Endothelial cell of umbilical vein (primary cell): ENCODE data around the gene LMAN2. TPM values are rescaled to one million over a fixed set of nuclear protein-coding genes. Genes with fewer than 3 reads are reported as not detected.

Experiments
- BruUV-seq: library from RNA; stranded (reverse); fragments of 400-500 nt; replicated peaks from 2 replicates; lab custom pipeline; 2021; lab: Mats Ljungman, UMichigan
- CTCF ChIA-PET: fragments of 300-600, 350-600 bp; sonication (Branson Sonifier 250); formaldehyde crosslinking; loops from one replicate; lab custom pipeline; 2021; ENCODE audit warnings: antibody characterized with exemption, inconsistent platforms; lab: Charles Lee
- POLR2A ChIA-PET: fragments of 300-600, 350-600 bp; sonication (Branson Sonifier 250); formaldehyde crosslinking; loops from one replicate; lab custom pipeline; 2021; ENCODE audit warnings: antibody characterized with exemption, inconsistent platforms; lab: Charles Lee
- DNase-seq: peaks from one replicate; pipeline ENCODE4 v3.0.0-alpha.2; 2011; ENCODE audit warnings: low read depth, low spot score
- FAIRE-seq: peaks from 2 replicates; lab custom pipeline; 2011; peaks lifted over from hg19 to GRCh38; lab: Jason Lieb, UNC
- H2AFZ ChIP-seq: 2 replicates; pipeline ENCODE4 v1.6.0; 2012; ENCODE audit warnings: low read depth, low read length, control low read depth, inconsistent platforms
- H3K27ac ChIP-seq: 2 replicates; pipeline ENCODE4 v1.5.1; 2011; ENCODE audit warnings: low read depth, mild to moderate bottlenecking, control low read depth, low read length, moderate library complexity; ENCODE audit not compliant: insufficient read depth
- H3K27me3 ChIP-seq, 2 experiments: 2 replicates each; pipeline versions ENCODE4 v1.6.0 to v1.6.1; 2011; ENCODE audit warnings: low read length in 2 of 2, mixed read lengths in 1 of 2; ENCODE audit not compliant: control insufficient read depth in 2 of 2, insufficient read depth in 2 of 2
- H3K36me3 ChIP-seq, 2 experiments: 2 replicates in 1 of 2; 3 replicates in 1 of 2; pipeline ENCODE4 v1.5.1; 2011; ENCODE audit warnings: low read length in 2 of 2, mild to moderate bottlenecking in 1 of 2, moderate library complexity in 1 of 2; ENCODE audit not compliant: control insufficient read depth in 2 of 2, insufficient read depth in 2 of 2; ENCODE audit errors: extremely low read depth in 1 of 2
- H3K4me1 ChIP-seq: 3 replicates; pipeline ENCODE4 v1.5.1; 2011; ENCODE audit warnings: mild to moderate bottlenecking, low read length; ENCODE audit not compliant: control insufficient read depth, insufficient read depth; ENCODE audit errors: extremely low read depth
- H3K4me2 ChIP-seq: 2 replicates; pipeline ENCODE4 v1.6.1; 2011; ENCODE audit warnings: low read length, control low read depth, mixed read lengths; ENCODE audit not compliant: insufficient read depth
- H3K4me3 ChIP-seq, 3 experiments: fragments of 200-600 bp in 1 of 3; sonication (generic), shearing (Covaris generic) in 1 of 3; replicated peaks in 1 of 3; 2 replicates each; pipeline ENCODE4 v1.5.1; 2011 to 2016; ENCODE audit warnings: control low read depth in 3 of 3, low read length in 3 of 3, mild to moderate bottlenecking in 2 of 3, inconsistent platforms in 1 of 3, low read depth in 1 of 3, moderate library complexity in 1 of 3; ENCODE audit not compliant: insufficient read depth in 1 of 3
- H3K79me2 ChIP-seq: 2 replicates; pipeline ENCODE4 v1.6.0; 2012; ENCODE audit warnings: low read length, inconsistent platforms; ENCODE audit not compliant: control insufficient read depth, insufficient read depth
- H3K9ac ChIP-seq: replicated peaks from 2 replicates; pipeline ENCODE3; 2011; ENCODE audit warnings: low read length, control low read depth; ENCODE audit not compliant: insufficient read depth; ENCODE audit errors: extremely low read depth
- H3K9me1 ChIP-seq: replicated peaks from 3 replicates; pipeline ENCODE4 v1.6.0; 2011; ENCODE audit warnings: mild to moderate bottlenecking, low read length; ENCODE audit not compliant: control insufficient read depth, insufficient read depth; ENCODE audit errors: extremely low read depth
- H3K9me3 ChIP-seq: replicated peaks from 2 replicates; pipeline ENCODE4 v1.5.1; 2012; ENCODE audit warnings: low read length, inconsistent platforms; ENCODE audit not compliant: control insufficient read depth, insufficient read depth
- H4K20me1 ChIP-seq: replicated peaks from 2 replicates; pipeline ENCODE3; 2011; ENCODE audit warnings: mild to moderate bottlenecking, low read length; ENCODE audit not compliant: control insufficient read depth, insufficient read depth; ENCODE audit errors: extremely low read depth
- EZH2 ChIP-seq: IDR thresholded peaks from 2 replicates; pipeline ENCODE4 v1.6.1; 2012; ENCODE audit warnings: borderline replicate concordance, low read depth, mild to moderate bottlenecking, moderate library complexity, low read length, inconsistent platforms; ENCODE audit not compliant: severe bottlenecking
- FOS ChIP-seq: IDR thresholded peaks from 2 replicates; pipeline ENCODE4 v1.6.1; 2011; ENCODE audit warnings: mild to moderate bottlenecking, low read length, moderate library complexity, borderline replicate concordance; ENCODE audit not compliant: insufficient read depth
- GATA2 ChIP-seq: IDR thresholded peaks from 2 replicates; pipeline ENCODE4 v1.7.0; 2011; ENCODE audit warnings: low read depth, mild to moderate bottlenecking, moderate library complexity, mixed read lengths, low read length; ENCODE audit not compliant: insufficient read length, insufficient read depth
- JUN ChIP-seq: IDR thresholded peaks from 2 replicates; pipeline ENCODE4 v1.6.1; 2011; ENCODE audit warnings: borderline replicate concordance, low read depth; ENCODE audit not compliant: insufficient read length, insufficient read depth
- POLR2A ChIP-seq: IDR thresholded peaks from 2 replicates; pipeline ENCODE4 v1.6.1; 2012; ENCODE audit warnings: low read depth, mild to moderate bottlenecking, control low read depth, low read length
- dilution Hi-C: fragments of 300-500 bp; cut with MboI; formaldehyde crosslinking; loops from one replicate; pipeline ENCODE4 v1.15.0; 2019; ENCODE audit warnings: low sequenced_read_pairs; ENCODE audit not compliant: extremely low pct_ligation_motif_present
- intact Hi-C: fragments of 100-400 bp; cut with micrococcal nuclease; formaldehyde crosslinking; loops from one replicate; pipeline ENCODE4 v1.10.0; 2022
- polyA plus RNA-seq, 4 experiments: library from polyadenylated mRNA; depleted of rRNA in 3 of 4; stranded (reverse) in 3 of 4; unstranded in 1 of 4; fragments of >200 nt; gene quantifications; 2 replicates each; pipeline versions ENCODE4 v1.2.1 to v1.2.3, GENCODE V29; 2011 to 2012; ENCODE audit warnings: missing spikeins in 1 of 4
- total RNA-seq: library from RNA; stranded (reverse); gene quantifications from 2 replicates; pipeline ENCODE4 v1.2.3, GENCODE V29; 2021
- TF ChIP-seq, protein P1 (sequence below), 2 donors: IDR thresholded peaks; 1 replicate in 1 of 2; 2 replicates in 1 of 2; pipeline ENCODE4 v1.5.1; 2011; ENCODE audit warnings: low read length in 2 of 2, mild to moderate bottlenecking in 2 of 2, moderate library complexity in 2 of 2, control low read depth in 1 of 2, inconsistent platforms in 1 of 2, low read depth in 1 of 2; ENCODE audit not compliant: insufficient read depth in 1 of 2; ENCODE audit errors: extremely low read depth in 1 of 2

LMAN2 gene
- total and polyA plus RNA-seq, 2 donors (not counting 3 experiments of a cell fraction or from before 2014, with no cell fraction given) = 151 to 370 TPM

DNA sequence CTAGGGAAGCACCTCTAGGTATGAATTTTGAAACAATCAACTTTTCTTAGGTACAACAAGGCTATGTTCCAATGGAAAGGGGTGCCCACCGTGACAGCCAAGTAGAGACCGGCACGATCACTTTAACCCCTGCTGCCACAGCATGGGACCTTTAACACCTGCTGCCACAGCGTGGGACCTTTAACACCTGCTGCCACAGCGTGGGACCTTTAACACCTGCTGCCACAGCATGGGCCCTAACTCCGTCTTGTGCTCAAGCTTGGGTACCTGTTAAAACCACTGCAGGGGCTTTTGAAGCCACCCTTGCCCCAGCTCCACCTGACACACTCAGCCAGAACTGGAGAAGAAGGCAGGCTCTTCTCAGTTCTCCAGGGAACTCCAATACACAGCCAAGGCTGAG lies 21.6 kb downstream of the LMAN2 start:
- Histone ChIP-seq H3K9me3 (no peaks in the 10 kb centered on the region), H3K4me1 (peaks cover 22% of the 10 kb centered on the region), H3K9me1 (no peaks in the 10 kb centered on the region), H4K20me1 (no peaks in the 10 kb centered on the region), H3K4me3 (no peak overlapping the region), H3K27me3 (no peaks in the 10 kb centered on the region), H2AFZ (no peak overlapping the region), H3K9ac (no peak overlapping the region), H3K27ac (no peak overlapping the region), H3K79me2 (no peaks in the 10 kb centered on the region), H3K36me3 (peaks cover 0 to 25% of the 10 kb centered on the region in 2 experiments), H3K4me2 (no peak overlapping the region)
- intact Hi-C loops = no loop called here
- DNase-seq = no peak
- dilution Hi-C loops = no loop called here
- BruUV-seq = no TSS peak
- POLR2A ChIA-PET = no interaction called here
- CTCF ChIA-PET = interaction anchor here (0.9 to 1.2 kb wide), 2 partner anchors 12 to 41 kb away, joined by 3 to 4 read pairs; no protein-coding TSS in a partner anchor
- FAIRE-seq = no peak
- TF ChIP-seq GATA2 (no peak), FOS (no peak), JUN (no peak), EZH2 (no peak), POLR2A (no peak)
- TF ChIP-seq, protein P1, sequence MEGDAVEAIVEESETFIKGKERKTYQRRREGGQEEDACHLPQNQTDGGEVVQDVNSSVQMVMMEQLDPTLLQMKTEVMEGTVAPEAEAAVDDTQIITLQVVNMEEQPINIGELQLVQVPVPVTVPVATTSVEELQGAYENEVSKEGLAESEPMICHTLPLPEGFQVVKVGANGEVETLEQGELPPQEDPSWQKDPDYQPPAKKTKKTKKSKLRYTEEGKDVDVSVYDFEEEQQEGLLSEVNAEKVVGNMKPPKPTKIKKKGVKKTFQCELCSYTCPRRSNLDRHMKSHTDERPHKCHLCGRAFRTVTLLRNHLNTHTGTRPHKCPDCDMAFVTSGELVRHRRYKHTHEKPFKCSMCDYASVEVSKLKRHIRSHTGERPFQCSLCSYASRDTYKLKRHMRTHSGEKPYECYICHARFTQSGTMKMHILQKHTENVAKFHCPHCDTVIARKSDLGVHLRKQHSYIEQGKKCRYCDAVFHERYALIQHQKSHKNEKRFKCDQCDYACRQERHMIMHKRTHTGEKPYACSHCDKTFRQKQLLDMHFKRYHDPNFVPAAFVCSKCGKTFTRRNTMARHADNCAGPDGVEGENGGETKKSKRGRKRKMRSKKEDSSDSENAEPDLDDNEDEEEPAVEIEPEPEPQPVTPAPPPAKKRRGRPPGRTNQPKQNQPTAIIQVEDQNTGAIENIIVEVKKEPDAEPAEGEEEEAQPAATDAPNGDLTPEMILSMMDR (IDR thresholded peaks at IDR 0.05; ENCODE audit: extremely low read depth in 1 of 2, insufficient read depth in 1 of 2, low read depth in 1 of 2, low read length in 2 of 2) = no peak
